ENCODE results near the gene SPO11.

- TF ChIP-seq CTCF (IDR thresholded peaks at IDR 0.05) (no peak), ZFX (IDR thresholded peaks at IDR 0.05; ENCODE audit: borderline replicate concordance) (no peak)
Observed at GRCh38 chr20:57353351-57353750, 23.7 kb downstream of the SPO11 start.

Data from 22Rv1 (cell line).